ENCODE results near the gene BEND5. TPM values are rescaled to one million over a fixed set of nuclear protein-coding genes. Genes with fewer than 3 reads are reported as not detected.

The BEND5 gene
- total RNA-seq, 3 donors from 2014 or later (not counting 1 experiment from before 2014, with no cell fraction given), result 1.2 to 5.1 (median 2.6) TPM

- intact Hi-C loops (cut with micrococcal nuclease), result no loop called here
- Mint-ChIP-seq H3K9me3 (no peaks in the 10 kb centered on the region), H3K4me1 (no peaks in the 10 kb centered on the region), H3K36me3 (no peaks in the 10 kb centered on the region), H3K27me3 (ENCODE audit: low read depth in 2 of 2) (peaks cover 3 to 10% of the 10 kb centered on the region in 2 donors), H3K4me3 (no peak overlapping the region), H3K27ac (no peak overlapping the region)
- no peak for TF ChIP-seq CTCF (IDR thresholded peaks at IDR 0.05)
- no peaks in the 10 kb centered on the region for H3K4me1 ChIP-seq (ENCODE audit: control insufficient read depth, insufficient read depth, low read length)
- no peaks in the 10 kb centered on the region for H3K9me3 ChIP-seq (ENCODE audit: control insufficient read depth, insufficient read depth, low read length)
- DNase-seq, result no peak
- no peak overlapping the region for H3K27ac ChIP-seq (ENCODE audit: low read length)
- no peaks in the 10 kb centered on the region for H3K27me3 ChIP-seq (ENCODE audit: control insufficient read depth, insufficient read depth, low read length)
- ATAC-seq, result no peak
- H3K4me3 ChIP-seq (ENCODE audit: low read length), result no peak overlapping the region
- WGBS (ENCODE audit: insufficient coverage), result 79% methylated on average over 2 of the region's 4 CpGs
- H3K36me3 ChIP-seq (ENCODE audit: control insufficient read depth, insufficient read depth, low read length), result no peaks in the 10 kb centered on the region
Measured at GRCh38 chr1:48726557-48727215, 50.0 kb downstream of the BEND5 start.

GRCh38 chr1:48726139-48726538, 50.6 kb downstream of the BEND5 start:
- WGBS (ENCODE audit: insufficient coverage), result no CpG with 5 or more reads among the region's 2 CpGs
- TF ChIP-seq CTCF (IDR thresholded peaks at IDR 0.05), result no peak
- H3K27me3 Mint-ChIP-seq (ENCODE audit: low read depth in 2 of 2), result peaks cover 3 to 10% of the 10 kb centered on the region in 2 donors
- H3K36me3 Mint-ChIP-seq, result no peaks in the 10 kb centered on the region
- no peak for ATAC-seq
- no peak overlapping the region for H3K27ac ChIP-seq (ENCODE audit: low read length)
- intact Hi-C loops (cut with micrococcal nuclease), result no loop called here
- no peaks in the 10 kb centered on the region for H3K27me3 ChIP-seq (ENCODE audit: control insufficient read depth, insufficient read depth, low read length)
- H3K4me1 Mint-ChIP-seq, result no peaks in the 10 kb centered on the region
- no peak for DNase-seq
- no peaks in the 10 kb centered on the region for H3K9me3 ChIP-seq (ENCODE audit: control insufficient read depth, insufficient read depth, low read length)
- H3K4me3 Mint-ChIP-seq, result no peak overlapping the region
- H3K9me3 Mint-ChIP-seq, result no peaks in the 10 kb centered on the region
- no peaks in the 10 kb centered on the region for H3K36me3 ChIP-seq (ENCODE audit: control insufficient read depth, insufficient read depth, low read length)
- H3K27ac Mint-ChIP-seq, result no peak overlapping the region
- H3K4me1 ChIP-seq (ENCODE audit: control insufficient read depth, insufficient read depth, low read length), result no peaks in the 10 kb centered on the region
- H3K4me3 ChIP-seq (ENCODE audit: low read length), result no peak overlapping the region

GRCh38 chr1:48725341-48726046, 51.2 kb downstream of the BEND5 start:
- no peak overlapping the region for H3K4me3 Mint-ChIP-seq
- no peaks in the 10 kb centered on the region for H3K9me3 Mint-ChIP-seq
- H3K27me3 Mint-ChIP-seq (ENCODE audit: low read depth in 2 of 2), result peaks cover 3 to 10% of the 10 kb centered on the region in 2 donors
- no peaks in the 10 kb centered on the region for H3K4me1 Mint-ChIP-seq
- no peaks in the 10 kb centered on the region for H3K36me3 ChIP-seq (ENCODE audit: control insufficient read depth, insufficient read depth, low read length)
- ATAC-seq, result no peak
- H3K27ac ChIP-seq (ENCODE audit: low read length), result no peak overlapping the region
- intact Hi-C loops (cut with micrococcal nuclease), result no loop called here
- no peaks in the 10 kb centered on the region for H3K27me3 ChIP-seq (ENCODE audit: control insufficient read depth, insufficient read depth, low read length)
- no peaks in the 10 kb centered on the region for H3K36me3 Mint-ChIP-seq
- no peaks in the 10 kb centered on the region for H3K4me1 ChIP-seq (ENCODE audit: control insufficient read depth, insufficient read depth, low read length)
- no peak overlapping the region for H3K4me3 ChIP-seq (ENCODE audit: low read length)
- TF ChIP-seq CTCF (IDR thresholded peaks at IDR 0.05), result no peak
- no peak overlapping the region for H3K27ac Mint-ChIP-seq
- no peaks in the 10 kb centered on the region for H3K9me3 ChIP-seq (ENCODE audit: control insufficient read depth, insufficient read depth, low read length)
- WGBS (ENCODE audit: insufficient coverage), result 91% methylated on average over 5 of the region's 5 CpGs
- DNase-seq, result no peak

All from natural killer cell (primary cell).